Measurements from ENCODE around the gene ZEB2.

DNA sequence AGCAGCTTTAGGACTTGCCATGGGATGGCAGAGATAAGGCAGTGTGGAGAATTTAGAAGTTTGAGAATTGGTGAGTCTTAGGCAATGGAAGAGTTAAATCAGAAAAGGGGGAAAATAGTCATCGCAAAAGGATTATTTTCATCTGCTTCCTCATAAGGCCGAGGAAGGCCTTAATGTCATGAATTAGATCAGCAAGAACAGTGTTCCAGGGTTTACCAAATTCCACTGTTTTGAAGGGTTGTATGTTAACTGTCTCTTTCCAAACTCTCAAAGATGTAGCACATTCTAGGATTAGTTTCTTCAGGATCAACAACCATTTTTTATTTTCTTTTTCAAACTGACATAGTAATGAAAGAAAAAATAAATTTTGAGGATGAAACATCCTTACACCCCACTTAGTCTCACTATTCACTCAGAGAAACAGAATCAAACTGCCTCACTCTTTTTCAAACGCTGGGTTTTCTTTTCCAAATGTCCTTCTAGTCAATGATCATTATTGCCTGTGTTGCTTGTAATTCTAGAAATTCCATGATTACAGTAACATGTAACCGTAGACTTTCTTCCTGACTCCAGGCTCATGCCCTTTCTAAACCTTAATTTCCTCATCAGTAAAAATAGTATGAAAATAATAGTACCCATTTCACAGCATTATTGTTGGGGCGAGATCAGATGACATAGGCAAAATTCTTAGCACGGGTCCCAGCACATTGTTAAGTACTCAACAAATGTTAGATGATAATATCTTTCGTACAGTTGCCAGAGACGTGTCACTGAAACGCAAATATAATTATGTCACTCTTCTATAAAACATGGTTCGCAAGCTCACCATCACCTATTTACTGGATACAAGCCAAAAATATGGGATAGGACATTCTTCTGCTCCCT is 23.6 kb downstream of the ZEB2 start:
- TF ChIP-seq, protein P1, sequence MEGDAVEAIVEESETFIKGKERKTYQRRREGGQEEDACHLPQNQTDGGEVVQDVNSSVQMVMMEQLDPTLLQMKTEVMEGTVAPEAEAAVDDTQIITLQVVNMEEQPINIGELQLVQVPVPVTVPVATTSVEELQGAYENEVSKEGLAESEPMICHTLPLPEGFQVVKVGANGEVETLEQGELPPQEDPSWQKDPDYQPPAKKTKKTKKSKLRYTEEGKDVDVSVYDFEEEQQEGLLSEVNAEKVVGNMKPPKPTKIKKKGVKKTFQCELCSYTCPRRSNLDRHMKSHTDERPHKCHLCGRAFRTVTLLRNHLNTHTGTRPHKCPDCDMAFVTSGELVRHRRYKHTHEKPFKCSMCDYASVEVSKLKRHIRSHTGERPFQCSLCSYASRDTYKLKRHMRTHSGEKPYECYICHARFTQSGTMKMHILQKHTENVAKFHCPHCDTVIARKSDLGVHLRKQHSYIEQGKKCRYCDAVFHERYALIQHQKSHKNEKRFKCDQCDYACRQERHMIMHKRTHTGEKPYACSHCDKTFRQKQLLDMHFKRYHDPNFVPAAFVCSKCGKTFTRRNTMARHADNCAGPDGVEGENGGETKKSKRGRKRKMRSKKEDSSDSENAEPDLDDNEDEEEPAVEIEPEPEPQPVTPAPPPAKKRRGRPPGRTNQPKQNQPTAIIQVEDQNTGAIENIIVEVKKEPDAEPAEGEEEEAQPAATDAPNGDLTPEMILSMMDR (IDR thresholded peaks at IDR 0.05): no peak
- TF ChIP-seq POLR2AphosphoS5 (IDR thresholded peaks at IDR 0.05; ENCODE audit: low read depth, low read length) (no peak), SIN3A (IDR thresholded peaks at IDR 0.05; ENCODE audit: borderline replicate concordance, insufficient read depth, low read depth, low read length) (no peak), TCF7L2 (IDR thresholded peaks at IDR 0.05; ENCODE audit: low read depth, low read length) (no peak)
- TF ChIP-seq, protein P2, sequence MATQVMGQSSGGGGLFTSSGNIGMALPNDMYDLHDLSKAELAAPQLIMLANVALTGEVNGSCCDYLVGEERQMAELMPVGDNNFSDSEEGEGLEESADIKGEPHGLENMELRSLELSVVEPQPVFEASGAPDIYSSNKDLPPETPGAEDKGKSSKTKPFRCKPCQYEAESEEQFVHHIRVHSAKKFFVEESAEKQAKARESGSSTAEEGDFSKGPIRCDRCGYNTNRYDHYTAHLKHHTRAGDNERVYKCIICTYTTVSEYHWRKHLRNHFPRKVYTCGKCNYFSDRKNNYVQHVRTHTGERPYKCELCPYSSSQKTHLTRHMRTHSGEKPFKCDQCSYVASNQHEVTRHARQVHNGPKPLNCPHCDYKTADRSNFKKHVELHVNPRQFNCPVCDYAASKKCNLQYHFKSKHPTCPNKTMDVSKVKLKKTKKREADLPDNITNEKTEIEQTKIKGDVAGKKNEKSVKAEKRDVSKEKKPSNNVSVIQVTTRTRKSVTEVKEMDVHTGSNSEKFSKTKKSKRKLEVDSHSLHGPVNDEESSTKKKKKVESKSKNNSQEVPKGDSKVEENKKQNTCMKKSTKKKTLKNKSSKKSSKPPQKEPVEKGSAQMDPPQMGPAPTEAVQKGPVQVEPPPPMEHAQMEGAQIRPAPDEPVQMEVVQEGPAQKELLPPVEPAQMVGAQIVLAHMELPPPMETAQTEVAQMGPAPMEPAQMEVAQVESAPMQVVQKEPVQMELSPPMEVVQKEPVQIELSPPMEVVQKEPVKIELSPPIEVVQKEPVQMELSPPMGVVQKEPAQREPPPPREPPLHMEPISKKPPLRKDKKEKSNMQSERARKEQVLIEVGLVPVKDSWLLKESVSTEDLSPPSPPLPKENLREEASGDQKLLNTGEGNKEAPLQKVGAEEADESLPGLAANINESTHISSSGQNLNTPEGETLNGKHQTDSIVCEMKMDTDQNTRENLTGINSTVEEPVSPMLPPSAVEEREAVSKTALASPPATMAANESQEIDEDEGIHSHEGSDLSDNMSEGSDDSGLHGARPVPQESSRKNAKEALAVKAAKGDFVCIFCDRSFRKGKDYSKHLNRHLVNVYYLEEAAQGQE (IDR thresholded peaks at IDR 0.05; ENCODE audit: insufficient read depth in 1 of 2, low read depth in 2 of 2, low read length in 1 of 2): no peak

All from Panc1 (cell line).